ENCODE results near the gene LECT2.

Gene LECT2

DNA sequence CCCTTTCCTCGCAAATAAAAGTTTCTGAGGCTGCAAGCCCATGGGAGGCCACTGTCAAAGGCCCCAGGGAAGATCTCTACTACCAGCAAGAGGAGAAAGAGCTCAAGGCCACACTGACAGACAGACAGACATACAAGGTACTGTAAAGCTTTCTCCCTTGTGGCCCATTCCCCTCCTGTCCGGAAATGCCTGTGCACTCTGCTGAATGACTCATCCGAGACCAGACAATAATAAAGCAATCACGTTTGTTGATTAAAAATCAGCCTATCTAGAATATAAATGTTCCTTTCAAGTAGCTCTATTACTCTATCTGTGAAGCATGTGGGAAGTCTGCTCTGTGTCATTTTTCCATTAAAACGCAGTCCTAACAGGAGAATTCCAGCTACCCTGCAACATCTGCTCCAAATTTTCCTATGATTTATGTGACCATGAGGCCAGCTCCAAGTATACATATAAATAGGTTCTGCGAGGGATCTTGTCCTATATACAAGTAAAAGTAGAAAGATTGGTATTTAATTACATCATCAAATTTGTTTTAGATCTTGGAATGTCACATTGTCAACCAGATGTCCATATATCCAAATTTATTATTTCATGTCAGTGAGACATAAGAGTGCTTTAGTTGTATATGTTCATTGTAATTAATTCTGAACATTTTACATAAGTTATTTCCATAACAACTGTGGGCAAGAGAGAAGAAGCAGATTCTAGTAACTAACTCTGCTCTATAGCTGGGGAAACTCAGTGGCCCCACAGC, 39.3 kb upstream of the LECT2 start:
- Histone ChIP-seq H3K27ac (replicated peaks) (no peak overlapping the region), H3K27me3 (ENCODE audit: insufficient read depth, poor library complexity, severe bottlenecking) (no peaks in the 10 kb centered on the region), H3K4me3 (replicated peaks; ENCODE audit: insufficient read depth, low read length) (no peak overlapping the region)
- no peak for DNase-seq (ENCODE audit: low read depth in 1 of 2, low spot score in 1 of 2)
- TF ChIP-seq, protein P1, sequence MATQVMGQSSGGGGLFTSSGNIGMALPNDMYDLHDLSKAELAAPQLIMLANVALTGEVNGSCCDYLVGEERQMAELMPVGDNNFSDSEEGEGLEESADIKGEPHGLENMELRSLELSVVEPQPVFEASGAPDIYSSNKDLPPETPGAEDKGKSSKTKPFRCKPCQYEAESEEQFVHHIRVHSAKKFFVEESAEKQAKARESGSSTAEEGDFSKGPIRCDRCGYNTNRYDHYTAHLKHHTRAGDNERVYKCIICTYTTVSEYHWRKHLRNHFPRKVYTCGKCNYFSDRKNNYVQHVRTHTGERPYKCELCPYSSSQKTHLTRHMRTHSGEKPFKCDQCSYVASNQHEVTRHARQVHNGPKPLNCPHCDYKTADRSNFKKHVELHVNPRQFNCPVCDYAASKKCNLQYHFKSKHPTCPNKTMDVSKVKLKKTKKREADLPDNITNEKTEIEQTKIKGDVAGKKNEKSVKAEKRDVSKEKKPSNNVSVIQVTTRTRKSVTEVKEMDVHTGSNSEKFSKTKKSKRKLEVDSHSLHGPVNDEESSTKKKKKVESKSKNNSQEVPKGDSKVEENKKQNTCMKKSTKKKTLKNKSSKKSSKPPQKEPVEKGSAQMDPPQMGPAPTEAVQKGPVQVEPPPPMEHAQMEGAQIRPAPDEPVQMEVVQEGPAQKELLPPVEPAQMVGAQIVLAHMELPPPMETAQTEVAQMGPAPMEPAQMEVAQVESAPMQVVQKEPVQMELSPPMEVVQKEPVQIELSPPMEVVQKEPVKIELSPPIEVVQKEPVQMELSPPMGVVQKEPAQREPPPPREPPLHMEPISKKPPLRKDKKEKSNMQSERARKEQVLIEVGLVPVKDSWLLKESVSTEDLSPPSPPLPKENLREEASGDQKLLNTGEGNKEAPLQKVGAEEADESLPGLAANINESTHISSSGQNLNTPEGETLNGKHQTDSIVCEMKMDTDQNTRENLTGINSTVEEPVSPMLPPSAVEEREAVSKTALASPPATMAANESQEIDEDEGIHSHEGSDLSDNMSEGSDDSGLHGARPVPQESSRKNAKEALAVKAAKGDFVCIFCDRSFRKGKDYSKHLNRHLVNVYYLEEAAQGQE (IDR thresholded peaks at IDR 0.05; ENCODE audit: insufficient replicate concordance, low read depth): no peak
- TF ChIP-seq GABPA (IDR thresholded peaks at IDR 0.05; ENCODE audit: low read depth) (no peak), POLR2AphosphoS5 (IDR thresholded peaks at IDR 0.05; ENCODE audit: low read depth) (no peak), SPI1 (IDR thresholded peaks at IDR 0.05; ENCODE audit: borderline replicate concordance, low read depth) (no peak)
- TF ChIP-seq, protein P2, sequence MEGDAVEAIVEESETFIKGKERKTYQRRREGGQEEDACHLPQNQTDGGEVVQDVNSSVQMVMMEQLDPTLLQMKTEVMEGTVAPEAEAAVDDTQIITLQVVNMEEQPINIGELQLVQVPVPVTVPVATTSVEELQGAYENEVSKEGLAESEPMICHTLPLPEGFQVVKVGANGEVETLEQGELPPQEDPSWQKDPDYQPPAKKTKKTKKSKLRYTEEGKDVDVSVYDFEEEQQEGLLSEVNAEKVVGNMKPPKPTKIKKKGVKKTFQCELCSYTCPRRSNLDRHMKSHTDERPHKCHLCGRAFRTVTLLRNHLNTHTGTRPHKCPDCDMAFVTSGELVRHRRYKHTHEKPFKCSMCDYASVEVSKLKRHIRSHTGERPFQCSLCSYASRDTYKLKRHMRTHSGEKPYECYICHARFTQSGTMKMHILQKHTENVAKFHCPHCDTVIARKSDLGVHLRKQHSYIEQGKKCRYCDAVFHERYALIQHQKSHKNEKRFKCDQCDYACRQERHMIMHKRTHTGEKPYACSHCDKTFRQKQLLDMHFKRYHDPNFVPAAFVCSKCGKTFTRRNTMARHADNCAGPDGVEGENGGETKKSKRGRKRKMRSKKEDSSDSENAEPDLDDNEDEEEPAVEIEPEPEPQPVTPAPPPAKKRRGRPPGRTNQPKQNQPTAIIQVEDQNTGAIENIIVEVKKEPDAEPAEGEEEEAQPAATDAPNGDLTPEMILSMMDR (IDR thresholded peaks at IDR 0.05; ENCODE audit: insufficient read depth, low read length): no peak

DNA sequence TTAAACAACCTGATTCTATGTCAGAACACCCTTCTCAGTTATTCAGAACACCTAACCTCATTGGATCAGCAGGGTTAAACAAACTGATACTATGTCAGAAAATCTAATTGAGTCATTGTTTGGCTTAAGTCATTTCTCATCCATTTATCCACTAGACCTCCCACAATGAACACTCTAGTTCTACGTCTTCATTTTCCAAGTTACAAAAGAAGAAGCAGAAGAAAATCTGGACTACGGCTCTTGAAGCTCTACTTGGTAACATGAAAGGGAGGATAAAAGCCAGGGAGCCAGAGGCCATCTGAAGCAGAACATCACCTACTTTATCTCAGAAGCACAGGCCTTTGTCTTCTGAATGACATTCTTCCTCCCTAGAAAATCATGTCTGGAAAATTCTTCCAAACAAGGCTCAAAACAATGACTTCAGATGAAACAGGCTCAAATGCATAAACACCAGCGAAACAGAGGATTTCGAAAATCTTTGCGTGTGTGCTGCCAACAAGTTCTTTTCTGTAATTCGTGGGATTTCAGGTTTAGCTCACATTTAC, 38.6 kb upstream of the LECT2 start:
- no peak for DNase-seq (ENCODE audit: low read depth in 1 of 2, low spot score in 1 of 2)
- Histone ChIP-seq H3K4me3 (replicated peaks; ENCODE audit: insufficient read depth, low read length) (no peak overlapping the region), H3K27me3 (ENCODE audit: insufficient read depth, poor library complexity, severe bottlenecking) (no peaks in the 10 kb centered on the region), H3K27ac (replicated peaks) (no peak overlapping the region)
- TF ChIP-seq GABPA (IDR thresholded peaks at IDR 0.05; ENCODE audit: low read depth) (no peak), SPI1 (IDR thresholded peaks at IDR 0.05; ENCODE audit: borderline replicate concordance, low read depth) (no peak), POLR2AphosphoS5 (IDR thresholded peaks at IDR 0.05; ENCODE audit: low read depth) (no peak)
- TF ChIP-seq, protein P1 (IDR thresholded peaks at IDR 0.05; ENCODE audit: insufficient replicate concordance, low read depth): no peak
- TF ChIP-seq, protein P2 (IDR thresholded peaks at IDR 0.05; ENCODE audit: insufficient read depth, low read length): no peak

DNA sequence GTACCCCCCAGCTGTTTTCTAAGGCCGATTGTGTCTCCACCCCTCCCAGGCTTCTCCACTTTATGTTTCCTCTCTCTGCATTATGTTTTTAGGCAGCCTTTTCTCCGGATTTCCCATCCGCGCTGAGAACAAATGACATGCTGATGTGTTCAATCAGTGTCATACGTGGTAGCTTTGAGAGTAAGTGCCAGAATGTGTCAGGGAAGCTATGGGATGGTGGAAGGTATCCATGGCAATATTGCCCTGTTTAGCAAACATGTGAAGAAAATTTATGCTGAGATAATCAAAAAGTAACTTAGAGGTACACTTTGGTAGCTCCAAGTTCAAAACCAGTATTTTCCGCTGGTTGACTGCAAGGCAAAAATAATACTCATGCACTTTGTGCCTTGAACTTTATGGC, 36.6 kb upstream of the LECT2 start:
- DNase-seq (ENCODE audit: low read depth in 1 of 2, low spot score in 1 of 2): no peak
- Histone ChIP-seq H3K27ac (replicated peaks) (no peak overlapping the region), H3K27me3 (ENCODE audit: insufficient read depth, poor library complexity, severe bottlenecking) (no peaks in the 10 kb centered on the region), H3K4me3 (replicated peaks; ENCODE audit: insufficient read depth, low read length) (no peak overlapping the region)
- TF ChIP-seq, protein P1 (IDR thresholded peaks at IDR 0.05; ENCODE audit: insufficient replicate concordance, low read depth): no peak
